Liver (tissue), 3 donors: Measurements from ENCODE around the gene SAMD5.

Source experiments
- ATF3 ChIP-seq: IDR thresholded peaks from 2 replicates; pipeline ENCODE4 v1.6.1; 2016; ENCODE audit warnings: antibody characterized with exemption
- CTCF ChIP-seq: fragments of 150-350 bp; IDR thresholded peaks from 2 replicates; pipeline ENCODE4 v1.5.1; 2017; ENCODE audit warnings: improper control_type of control experiment, low read depth, low read length; ENCODE audit not compliant: missing input control
- EGR1 ChIP-seq, 2 donors: IDR thresholded peaks; 2 replicates each; pipeline ENCODE4 v1.6.1; 2016 to 2018; ENCODE audit warnings: antibody characterized with exemption in 2 of 2, low read depth in 2 of 2
- GABPA ChIP-seq, 2 donors: IDR thresholded peaks in 1 of 2; conservative IDR thresholded peaks in 1 of 2; 2 replicates each; pipeline ENCODE4 v1.6.1; 2016; ENCODE audit warnings: antibody characterized with exemption in 2 of 2, mild to moderate bottlenecking in 1 of 2, moderate library complexity in 1 of 2
- MAX ChIP-seq: IDR thresholded peaks from 2 replicates; pipeline ENCODE4 v1.6.1; 2016; ENCODE audit warnings: antibody characterized with exemption
- RAD21 ChIP-seq, 2 donors: IDR thresholded peaks; 2 replicates each; pipeline ENCODE4 v1.6.1; 2016; ENCODE audit warnings: antibody characterized with exemption in 2 of 2, mild to moderate bottlenecking in 2 of 2
- REST ChIP-seq: IDR thresholded peaks from 2 replicates; pipeline ENCODE4 v1.6.1; 2016; ENCODE audit warnings: antibody characterized with exemption, mild to moderate bottlenecking
- RXRA ChIP-seq, 2 donors: IDR thresholded peaks; 2 replicates each; pipeline ENCODE4 v1.6.1; 2017 to 2018; ENCODE audit warnings: antibody characterized with exemption in 2 of 2, mild to moderate bottlenecking in 1 of 2
- SP1 ChIP-seq: IDR thresholded peaks from 2 replicates; pipeline ENCODE4 v1.6.1; 2018; ENCODE audit warnings: antibody characterized with exemption, mild to moderate bottlenecking
- TAF1 ChIP-seq: conservative IDR thresholded peaks from 2 replicates; pipeline ENCODE4 v1.6.1; 2016; ENCODE audit warnings: antibody characterized with exemption, mild to moderate bottlenecking
- YY1 ChIP-seq: IDR thresholded peaks from 2 replicates; pipeline ENCODE4 v1.6.1; 2016; ENCODE audit warnings: antibody characterized with exemption, mild to moderate bottlenecking
- donor health status: healthy.
- donor health status: healthy.

GRCh38 chr6:147585256-147585655 lies 76.8 kb downstream of the SAMD5 start:
- TF ChIP-seq CTCF (no peak), ATF3 (no peak), SP1 (no peak), RXRA (IDR thresholded peaks at IDR 0.05) (no peak), RAD21 (IDR thresholded peaks at IDR 0.05) (no peak), MAX (no peak), REST (no peak), GABPA (IDR thresholded peaks at IDR 0.05 in 1 of 2, conservative IDR thresholded peaks at IDR 0.05 in 1 of 2) (no peak), TAF1 (no peak), YY1 (no peak), EGR1 (IDR thresholded peaks at IDR 0.05; ENCODE audit: low read depth in 2 of 2) (no peak)
